Measurements from ENCODE around the gene POLE3. TPM values are rescaled to one million over a fixed set of nuclear protein-coding genes. Genes with fewer than 3 reads are reported as not detected.
"Not testable (repeated sequence)": the region's sequence is repeated elsewhere in the genome, so short reads cannot be mapped to it uniquely, and the experiment has no call there.

POLE3 gene
- total and polyA plus RNA-seq, 3 donors from 2014 or later, result 76.8 to 93.3 (median 87.3) TPM

GRCh38 chr9:113449376-113449775 is 38.9 kb upstream of the POLE3 start:
- no peak for DNase-seq
- H3K36me3 ChIP-seq (ENCODE audit: low read depth, missing control alignments), result no peaks in the 10 kb centered on the region
- H3K9me3 ChIP-seq, result no peaks in the 10 kb centered on the region
- H3K27ac ChIP-seq, result no peak overlapping the region
- intact Hi-C loops (cut with DNase I; ENCODE audit: low total_unique reads), result loop anchor here (5.0 to 10.0 kb wide), 2 partner anchors 138 to 205 kb away; no protein-coding TSS in a partner anchor
- WGBS, 2 donors, result 55 to 63% methylated on average over 2 of the region's 2 CpGs
- H3K4me3 ChIP-seq, result no peak overlapping the region
- no peaks in the 10 kb centered on the region for H3K27me3 ChIP-seq
- peaks cover 13% of the 10 kb centered on the region for H3K4me1 ChIP-seq
- TF ChIP-seq CTCF (IDR thresholded peaks at IDR 0.05), result no peak
- no peak for TF ChIP-seq POLR2A (IDR thresholded peaks at IDR 0.05)

- H3K36me3 ChIP-seq (ENCODE audit: low read depth, missing control alignments), result no peaks in the 10 kb centered on the region
- H3K4me1 ChIP-seq, result peaks cover 3% of the 10 kb centered on the region
- no peak overlapping the region for H3K27ac ChIP-seq
- H3K4me3 ChIP-seq, result no peak overlapping the region
- WGBS, 2 donors, result 55 to 63% methylated on average over 3 of the region's 3 CpGs
- DNase-seq, result peak; percentile 41
- intact Hi-C loops (cut with DNase I; ENCODE audit: low total_unique reads), result loop anchor here (5.0 to 10.0 kb wide), 2 partner anchors 141 to 208 kb away; no protein-coding TSS in a partner anchor
- H3K9me3 ChIP-seq, result no peaks in the 10 kb centered on the region
- TF ChIP-seq POLR2A (IDR thresholded peaks at IDR 0.05), result no peak
- TF ChIP-seq CTCF (IDR thresholded peaks at IDR 0.05), result peak; percentile 51 to 69 (median 66)
- no peaks in the 10 kb centered on the region for H3K27me3 ChIP-seq
Observed at GRCh38 chr9:113446323-113446740, 35.9 kb upstream of the POLE3 start.

GRCh38 chr9:113444736-113445135 is 34.3 kb upstream of the POLE3 start:
- no peak for DNase-seq
- Histone ChIP-seq H3K4me1 (peaks cover 3% of the 10 kb centered on the region), H3K27ac (no peak overlapping the region), H3K36me3 (ENCODE audit: low read depth, missing control alignments) (no peaks in the 10 kb centered on the region), H3K27me3 (no peaks in the 10 kb centered on the region), H3K4me3 (no peak overlapping the region), H3K9me3 (no peaks in the 10 kb centered on the region)
- intact Hi-C loops (cut with DNase I; ENCODE audit: low total_unique reads), result loop anchor here (5.0 to 10.0 kb wide), 2 partner anchors 143 to 210 kb away; no protein-coding TSS in a partner anchor
- 87 to 96% methylated on average over 2 of the region's 2 CpGs for WGBS, 2 donors
- TF ChIP-seq CTCF (IDR thresholded peaks at IDR 0.05), result no peak
- no peak for TF ChIP-seq POLR2A (IDR thresholded peaks at IDR 0.05)

- intact Hi-C loops (cut with DNase I; ENCODE audit: low total_unique reads); H3K4me3 ChIP-seq; H3K36me3 ChIP-seq (ENCODE audit: low read depth, missing control alignments); H3K4me1 ChIP-seq; DNase-seq; H3K27ac ChIP-seq; H3K27me3 ChIP-seq; H3K9me3 ChIP-seq: not testable (repeated sequence)
- 94 to 100% methylated on average over 1 of the region's 1 CpG for WGBS, 2 donors
Observed at GRCh38 chr9:113437716-113438115, 27.2 kb upstream of the POLE3 start.

- Histone ChIP-seq H3K4me1 (no peaks in the 10 kb centered on the region), H3K9me3 (no peaks in the 10 kb centered on the region), H3K4me3 (no peak overlapping the region), H3K27ac (no peak overlapping the region), H3K27me3 (no peaks in the 10 kb centered on the region), H3K36me3 (ENCODE audit: low read depth, missing control alignments) (no peaks in the 10 kb centered on the region)
- no peak for TF ChIP-seq CTCF (IDR thresholded peaks at IDR 0.05)
- TF ChIP-seq POLR2A (IDR thresholded peaks at IDR 0.05), result no peak
- 70 to 72% methylated on average over 4 of the region's 4 CpGs for WGBS, 2 donors
- intact Hi-C loops (cut with DNase I; ENCODE audit: low total_unique reads), result no loop called here
- DNase-seq, result no peak
Observed at GRCh38 chr9:113436728-113437515, 26.4 kb upstream of the POLE3 start.

All from testis (tissue), 3 donors.